A549 (cell line): ENCODE results near the gene SNTG2.

ENCODE experiments used
- CTCF ChIP-seq: fragments of >200 bp; sonication (Bioruptor Twin); formaldehyde crosslinking; IDR thresholded peaks from 3 replicates; pipeline ENCODE4 v1.5.1; 2016
- E2F6 ChIP-seq: IDR thresholded peaks from 2 replicates; pipeline ENCODE4 v1.6.1; 2012; ENCODE audit warnings: low read depth, borderline replicate concordance
- EP300 ChIP-seq, 2 experiments: fragments of >200 bp; sonication (Bioruptor Twin); formaldehyde crosslinking; IDR thresholded peaks; 2 replicates in 1 of 2; 3 replicates in 1 of 2; pipeline ENCODE4 v1.6.1; 2016 to 2017
- HOXB13 ChIP-seq: fragments of 250-450 bp; sonication (Bioruptor Pico); IDR thresholded peaks from 2 replicates; pipeline ENCODE4 v1.5.0; 2020; ENCODE audit warnings: low read depth, mild to moderate bottlenecking, moderate library complexity
- MAX ChIP-seq: IDR thresholded peaks from 2 replicates; pipeline ENCODE4 v1.6.1; 2012
- USF2 ChIP-seq: fragments of 450-650 bp; IDR thresholded peaks from 2 replicates; pipeline ENCODE4 v1.6.1; 2014; ENCODE audit warnings: antibody characterized with exemption
- ZSCAN20 ChIP-seq: fragments of 250-450 bp; sonication (Bioruptor Pico); IDR thresholded peaks from 2 replicates; pipeline ENCODE4 v1.8.0; 2022; ENCODE audit warnings: mild to moderate bottlenecking, moderate library complexity

GRCh38 chr2:955829-956731, 5.4 kb downstream of the SNTG2 start:
- TF ChIP-seq USF2: no peak
- no peak for TF ChIP-seq CTCF
- no peak for TF ChIP-seq EP300 (IDR thresholded peaks at IDR 0.05)
- no peak for TF ChIP-seq ZSCAN20 (CRISPR knock-in tag)
- no peak for TF ChIP-seq MAX
- TF ChIP-seq HOXB13: no peak
- TF ChIP-seq E2F6: no peak
